OCI-LY1 (cell line): ENCODE results near the gene MAN1C1.

ENCODE experiments used
- EZH2 ChIP-seq: fragments of 200-600 bp; sonication (generic), shearing (Covaris generic); IDR thresholded peaks from 2 replicates; pipeline ENCODE4 v1.8.0; 2017; ENCODE audit warnings: borderline replicate concordance, mixed run types, mild to moderate bottlenecking, antibody characterized with exemption, low read length, moderate library complexity, mixed read lengths
- TF ChIP-seq, protein P1 (sequence below): fragments of 200-600 bp; sonication (generic), shearing (Covaris generic); IDR thresholded peaks from 2 replicates; pipeline ENCODE4 v1.5.1; 2017; ENCODE audit warnings: mild to moderate bottlenecking, antibody characterized with exemption, low read length, moderate library complexity, mixed read lengths

DNA sequence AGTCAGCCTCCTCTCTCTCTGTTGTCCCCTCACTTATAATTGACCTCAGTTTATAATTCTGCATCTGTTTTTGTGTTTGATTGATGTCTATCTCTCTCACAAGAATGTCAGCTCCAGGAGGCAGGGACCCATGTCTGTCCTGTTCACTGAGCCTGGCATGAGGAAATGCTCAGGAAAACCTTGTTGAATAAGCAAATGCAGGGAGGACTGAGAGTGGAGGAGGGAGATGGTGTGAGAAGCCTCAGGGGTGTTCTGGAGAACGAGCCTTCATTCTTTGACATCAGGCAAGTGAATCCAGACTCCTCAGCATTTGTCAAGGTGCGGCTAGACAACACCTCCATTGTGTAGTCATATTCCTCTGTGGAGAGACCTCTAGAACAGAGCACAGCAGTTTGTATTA lies 45.5 kb downstream of the MAN1C1 start:
- TF ChIP-seq, protein P1, sequence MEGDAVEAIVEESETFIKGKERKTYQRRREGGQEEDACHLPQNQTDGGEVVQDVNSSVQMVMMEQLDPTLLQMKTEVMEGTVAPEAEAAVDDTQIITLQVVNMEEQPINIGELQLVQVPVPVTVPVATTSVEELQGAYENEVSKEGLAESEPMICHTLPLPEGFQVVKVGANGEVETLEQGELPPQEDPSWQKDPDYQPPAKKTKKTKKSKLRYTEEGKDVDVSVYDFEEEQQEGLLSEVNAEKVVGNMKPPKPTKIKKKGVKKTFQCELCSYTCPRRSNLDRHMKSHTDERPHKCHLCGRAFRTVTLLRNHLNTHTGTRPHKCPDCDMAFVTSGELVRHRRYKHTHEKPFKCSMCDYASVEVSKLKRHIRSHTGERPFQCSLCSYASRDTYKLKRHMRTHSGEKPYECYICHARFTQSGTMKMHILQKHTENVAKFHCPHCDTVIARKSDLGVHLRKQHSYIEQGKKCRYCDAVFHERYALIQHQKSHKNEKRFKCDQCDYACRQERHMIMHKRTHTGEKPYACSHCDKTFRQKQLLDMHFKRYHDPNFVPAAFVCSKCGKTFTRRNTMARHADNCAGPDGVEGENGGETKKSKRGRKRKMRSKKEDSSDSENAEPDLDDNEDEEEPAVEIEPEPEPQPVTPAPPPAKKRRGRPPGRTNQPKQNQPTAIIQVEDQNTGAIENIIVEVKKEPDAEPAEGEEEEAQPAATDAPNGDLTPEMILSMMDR: no peak
- TF ChIP-seq EZH2: no peak
